Mucosa of descending colon (tissue), 3 donors: ENCODE data around the gene MAGI2. TPM values are rescaled to one million over a fixed set of nuclear protein-coding genes. Genes with fewer than 3 reads are reported as not detected.

Source experiments
- ATAC-seq: fragments of 200-7000 bp; cut with Tn5 transposase; one replicate; pipeline ENCODE4 v1.9.1; 2020; ENCODE audit warnings: mild to moderate bottlenecking, moderate library complexity
- DNase-seq, 3 donors: peaks; one replicate each; pipeline ENCODE4 v3.0.0-alpha.2; 2020
- H3K36me3 ChIP-seq: fragments of 200-600 bp; one replicate; pipeline ENCODE4 v1.8.0; 2021; ENCODE audit warnings: low read depth, mild to moderate bottlenecking
- H3K4me1 ChIP-seq: fragments of 200-600 bp; one replicate; pipeline ENCODE4 v1.8.0; 2021; ENCODE audit warnings: low read depth, mild to moderate bottlenecking
- H3K4me3 ChIP-seq: fragments of 200-600 bp; one replicate; pipeline ENCODE4 v1.8.0; 2021; ENCODE audit warnings: mild to moderate bottlenecking
- H3K9me3 ChIP-seq: fragments of 200-600 bp; one replicate; pipeline ENCODE4 v1.8.0; 2021; ENCODE audit warnings: mild to moderate bottlenecking
- CTCF ChIP-seq: fragments of 200-600 bp; IDR thresholded peaks from one replicate; pipeline ENCODE4 v1.8.0; 2022; ENCODE audit warnings: antibody characterized with exemption, mild to moderate bottlenecking
- intact Hi-C, 2 donors: fragments of 100-400 bp; cut with DNase I in 1 of 2; cut with micrococcal nuclease in 1 of 2; formaldehyde crosslinking; loops; one replicate each; pipeline versions ENCODE4 v1.11.0 to v1.11.1; 2022; cut with DNase I, micrococcal nuclease
- total RNA-seq, 3 donors: library from RNA; stranded (reverse); fragmentation: NEBNext Ultra II Directional in 2 of 3; extraction: Animal tissue kit (Norgen Biotek cat#: 25700) in 2 of 3; gene quantifications; one replicate each; pipeline versions ENCODE4 v1.2.1 to v1.2.4, GENCODE V29; 2021 to 2023
- donor health status: DM: no; HTN: no; CAD: no; lungs with moderate emphysema.
- donor health status: DM: no; HTN: no; CAD: no.
- donor health status: DM: no; HTN: yes; CAD: no.

MAGI2 gene
- total RNA-seq, 3 donors from 2014 or later = 1.9 to 14.5 (median 2.7) TPM

GRCh38 chr7:77982926-77983550, 1470.4 kb downstream of the MAGI2 start:
- no peak for DNase-seq
- no peak for ATAC-seq
- no peak overlapping the region for H3K4me3 ChIP-seq
- intact Hi-C loops = no loop called here
- H3K9me3 ChIP-seq = no peaks in the 10 kb centered on the region
- no peaks in the 10 kb centered on the region for H3K36me3 ChIP-seq
- no peak for TF ChIP-seq CTCF
- no peaks in the 10 kb centered on the region for H3K4me1 ChIP-seq

- no peak for TF ChIP-seq CTCF
- Histone ChIP-seq H3K36me3 (no peaks in the 10 kb centered on the region), H3K4me1 (no peaks in the 10 kb centered on the region), H3K4me3 (no peak overlapping the region), H3K9me3 (no peaks in the 10 kb centered on the region)
- DNase-seq = no peak
- intact Hi-C loops = no loop called here
- no peak for ATAC-seq
Measured at GRCh38 chr7:77980087-77980713, 1473.3 kb downstream of the MAGI2 start.

GRCh38 chr7:77979219-77979618, 1474.2 kb downstream of the MAGI2 start:
- intact Hi-C loops = no loop called here
- no peak for DNase-seq
- ATAC-seq = no peak
- Histone ChIP-seq H3K36me3 (no peaks in the 10 kb centered on the region), H3K4me1 (no peaks in the 10 kb centered on the region), H3K4me3 (no peak overlapping the region), H3K9me3 (no peaks in the 10 kb centered on the region)
- no peak for TF ChIP-seq CTCF

GRCh38 chr7:77975672-77976480, 1477.6 kb downstream of the MAGI2 start:
- H3K9me3 ChIP-seq = no peaks in the 10 kb centered on the region
- no peaks in the 10 kb centered on the region for H3K36me3 ChIP-seq
- no peak for TF ChIP-seq CTCF
- H3K4me3 ChIP-seq = no peak overlapping the region
- ATAC-seq = no peak
- H3K4me1 ChIP-seq = no peaks in the 10 kb centered on the region
- no peak for DNase-seq
- intact Hi-C loops = no loop called here

GRCh38 chr7:77971726-77972125, 1481.7 kb downstream of the MAGI2 start:
- no peaks in the 10 kb centered on the region for H3K9me3 ChIP-seq
- ATAC-seq (no peak), DNase-seq (no peak)
- no peak for TF ChIP-seq CTCF
- H3K4me3 ChIP-seq = no peak overlapping the region
- no peaks in the 10 kb centered on the region for H3K36me3 ChIP-seq
- no peaks in the 10 kb centered on the region for H3K4me1 ChIP-seq
- intact Hi-C loops = no loop called here
